Upper lobe of right lung (tissue), 1 donor: Measurements from ENCODE around the gene PPP1R3G. TPM values are rescaled to one million over a fixed set of nuclear protein-coding genes. Genes with fewer than 3 reads are reported as not detected.

Source experiments
- ATAC-seq: fragments of 200-7000 bp; cut with Tn5 transposase; one replicate; pipeline ENCODE4 v1.9.1; 2020; ENCODE audit warnings: mild to moderate bottlenecking, moderate library complexity
- DNase-seq: peaks from one replicate; pipeline ENCODE4 v3.0.0-alpha.2; 2020
- H3K27ac ChIP-seq: fragments of 200-600 bp; one replicate; pipeline ENCODE4 v1.8.0; 2022
- H3K27me3 ChIP-seq: fragments of 200-600 bp; one replicate; pipeline ENCODE4 v1.8.0; 2022; ENCODE audit warnings: mild to moderate bottlenecking
- H3K36me3 ChIP-seq: fragments of 200-600 bp; one replicate; pipeline ENCODE4 v1.8.0; 2022
- H3K4me1 ChIP-seq: fragments of 200-600 bp; one replicate; pipeline ENCODE4 v1.8.0; 2022
- H3K4me3 ChIP-seq: fragments of 200-600 bp; one replicate; pipeline ENCODE4 v1.8.0; 2022; ENCODE audit warnings: mild to moderate bottlenecking
- H3K9me3 ChIP-seq: fragments of 200-600 bp; one replicate; pipeline ENCODE4 v1.8.0; 2022
- intact Hi-C: fragments of 100-400 bp; cut with DNase I; formaldehyde crosslinking; loops from one replicate; pipeline ENCODE4 v1.11.0; 2022
- total RNA-seq: library from RNA; stranded (reverse); fragmentation: NEBNext Ultra II Directional; extraction: Animal tissue kit (Norgen Biotek cat#: 25700); gene quantifications from one replicate; pipeline ENCODE4 v1.2.1, GENCODE V29; 2021
- TF ChIP-seq, protein P1 (sequence below): fragments of 200-600 bp; IDR thresholded peaks from one replicate; pipeline ENCODE4 v1.8.0; 2022; ENCODE audit warnings: antibody characterized with exemption
- donor health status: DM: no; HTN: yes; CAD: no; lungs with severe emphysema.

PPP1R3G gene
- total RNA-seq, 1 donor from 2014 or later, result 0.46 TPM

DNA sequence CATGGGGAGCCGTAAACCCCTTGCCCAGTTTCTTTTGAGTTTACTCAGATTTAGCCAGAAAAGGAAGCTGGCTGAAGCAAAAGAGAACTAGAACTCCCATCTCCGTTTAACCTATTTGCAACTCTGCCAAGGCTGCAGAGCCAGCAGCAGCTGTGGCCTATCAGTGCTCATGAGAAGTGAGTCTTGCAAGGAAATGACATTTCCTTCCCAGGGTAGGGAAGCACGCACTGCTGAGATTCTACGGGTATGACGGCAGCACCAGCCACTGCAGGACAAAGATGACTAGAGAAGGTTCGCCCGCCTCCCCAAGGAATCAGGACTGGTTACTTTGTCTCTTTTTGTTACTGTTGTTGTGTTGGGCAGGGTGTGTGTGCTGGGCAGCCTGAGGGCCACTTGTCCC is 47.6 kb downstream of the PPP1R3G start:
- H3K27me3 ChIP-seq, result no peaks in the 10 kb centered on the region
- peak overlapping the region; percentile 15 for H3K4me3 ChIP-seq
- H3K36me3 ChIP-seq, result no peaks in the 10 kb centered on the region
- intact Hi-C loops, result no loop called here
- H3K4me1 ChIP-seq, result peaks cover 6% of the 10 kb centered on the region
- peak overlapping the region; percentile 48 for H3K27ac ChIP-seq
- peak; percentile 90 for ATAC-seq
- TF ChIP-seq, protein P1, sequence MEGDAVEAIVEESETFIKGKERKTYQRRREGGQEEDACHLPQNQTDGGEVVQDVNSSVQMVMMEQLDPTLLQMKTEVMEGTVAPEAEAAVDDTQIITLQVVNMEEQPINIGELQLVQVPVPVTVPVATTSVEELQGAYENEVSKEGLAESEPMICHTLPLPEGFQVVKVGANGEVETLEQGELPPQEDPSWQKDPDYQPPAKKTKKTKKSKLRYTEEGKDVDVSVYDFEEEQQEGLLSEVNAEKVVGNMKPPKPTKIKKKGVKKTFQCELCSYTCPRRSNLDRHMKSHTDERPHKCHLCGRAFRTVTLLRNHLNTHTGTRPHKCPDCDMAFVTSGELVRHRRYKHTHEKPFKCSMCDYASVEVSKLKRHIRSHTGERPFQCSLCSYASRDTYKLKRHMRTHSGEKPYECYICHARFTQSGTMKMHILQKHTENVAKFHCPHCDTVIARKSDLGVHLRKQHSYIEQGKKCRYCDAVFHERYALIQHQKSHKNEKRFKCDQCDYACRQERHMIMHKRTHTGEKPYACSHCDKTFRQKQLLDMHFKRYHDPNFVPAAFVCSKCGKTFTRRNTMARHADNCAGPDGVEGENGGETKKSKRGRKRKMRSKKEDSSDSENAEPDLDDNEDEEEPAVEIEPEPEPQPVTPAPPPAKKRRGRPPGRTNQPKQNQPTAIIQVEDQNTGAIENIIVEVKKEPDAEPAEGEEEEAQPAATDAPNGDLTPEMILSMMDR, result no peak
- DNase-seq, result no peak
- H3K9me3 ChIP-seq, result no peaks in the 10 kb centered on the region

DNA sequence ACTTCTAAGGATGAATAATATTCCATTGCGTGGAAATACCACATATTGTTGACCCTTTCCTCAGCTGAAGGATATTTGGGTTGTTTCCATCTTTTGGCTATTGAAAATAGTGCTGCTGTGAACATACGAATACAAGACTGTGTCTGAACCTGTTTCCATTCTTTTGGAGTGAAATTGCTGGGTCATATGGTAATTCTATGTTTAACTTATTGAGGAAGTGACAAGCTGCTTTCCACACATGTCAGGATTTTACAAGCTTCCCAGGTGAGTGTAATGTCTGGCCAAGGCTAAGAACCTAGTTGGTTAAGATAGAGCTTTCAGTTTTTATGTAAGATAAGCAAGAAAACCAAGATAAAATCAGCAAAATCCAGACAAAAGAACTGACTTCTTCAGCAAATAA is 48.8 kb downstream of the PPP1R3G start:
- TF ChIP-seq, protein P1, result no peak
- H3K27me3 ChIP-seq, result no peaks in the 10 kb centered on the region
- H3K36me3 ChIP-seq, result no peaks in the 10 kb centered on the region
- H3K4me1 ChIP-seq, result peaks cover 6% of the 10 kb centered on the region
- no peak overlapping the region for H3K4me3 ChIP-seq
- ATAC-seq (no peak), DNase-seq (no peak)
- intact Hi-C loops, result no loop called here
- no peaks in the 10 kb centered on the region for H3K9me3 ChIP-seq
- no peak overlapping the region for H3K27ac ChIP-seq

DNA sequence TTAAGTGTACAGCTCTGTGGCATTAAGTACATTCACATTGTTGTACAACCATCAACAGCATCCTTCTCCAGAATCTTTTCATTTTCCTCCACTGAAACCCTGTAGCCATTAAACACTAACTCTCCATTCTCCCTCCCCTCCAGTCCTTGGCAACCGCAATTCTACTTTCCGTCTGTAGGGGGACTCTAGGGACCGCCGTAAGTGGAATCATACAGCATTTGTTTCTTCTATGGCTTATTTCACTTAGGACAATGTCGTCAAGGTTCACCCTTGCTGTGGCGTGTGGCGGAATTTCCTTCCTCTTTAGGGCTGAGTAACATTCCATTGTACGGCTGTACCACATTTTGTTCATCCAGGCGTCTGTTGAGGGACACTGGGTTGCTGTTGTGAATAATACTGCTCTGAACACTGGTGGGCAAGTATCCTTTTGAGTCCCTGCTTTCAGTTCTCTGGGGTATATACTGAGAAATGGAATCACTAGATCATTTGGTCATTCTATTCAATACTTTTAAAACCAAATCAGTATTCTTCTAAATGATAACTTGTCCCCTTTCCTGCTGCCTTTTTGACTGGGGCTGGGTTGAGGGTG is 50.7 kb downstream of the PPP1R3G start:
- no peak overlapping the region for H3K4me3 ChIP-seq
- H3K36me3 ChIP-seq, result no peaks in the 10 kb centered on the region
- DNase-seq (no peak), ATAC-seq (peak; percentile 73)
- intact Hi-C loops, result no loop called here
- H3K4me1 ChIP-seq, result peaks cover 6% of the 10 kb centered on the region
- TF ChIP-seq, protein P1, result peak; percentile 80
- H3K9me3 ChIP-seq, result no peaks in the 10 kb centered on the region
- H3K27ac ChIP-seq, result no peak overlapping the region
- no peaks in the 10 kb centered on the region for H3K27me3 ChIP-seq

DNA sequence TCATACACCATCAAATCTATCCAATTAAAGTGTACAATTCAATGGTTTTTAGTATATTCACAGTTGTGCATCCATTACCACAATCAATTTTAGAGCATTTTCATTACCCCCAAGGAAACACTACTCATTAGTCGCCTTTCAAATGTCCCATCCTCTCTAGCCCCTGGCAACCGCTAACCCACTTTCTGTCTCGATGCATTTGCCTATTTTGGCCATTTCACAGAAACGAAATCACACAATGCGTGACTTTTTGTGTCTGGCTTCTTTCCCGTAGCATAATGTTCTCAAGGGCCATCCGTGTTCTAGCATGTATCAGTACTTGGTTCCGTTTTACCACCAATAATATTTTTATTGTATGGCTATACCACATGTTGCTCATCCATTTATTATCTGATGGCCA is 51.7 kb downstream of the PPP1R3G start:
- intact Hi-C loops, result no loop called here
- DNase-seq (no peak), ATAC-seq (no peak)
- TF ChIP-seq, protein P1, result no peak
- no peak overlapping the region for H3K27ac ChIP-seq
- H3K4me3 ChIP-seq, result no peak overlapping the region
- H3K9me3 ChIP-seq, result no peaks in the 10 kb centered on the region
- peaks cover 6% of the 10 kb centered on the region for H3K4me1 ChIP-seq
- H3K27me3 ChIP-seq, result no peaks in the 10 kb centered on the region
- no peaks in the 10 kb centered on the region for H3K36me3 ChIP-seq

Other genes starting within 250 kb of the PPP1R3G start
- gene RPP40, start 81.3 kb upstream of the PPP1R3G start, total RNA-seq, result 5.2 TPM
- gene LYRM4, start 175.6 kb downstream of the PPP1R3G start, total RNA-seq, result 20.4 TPM
- gene FARS2, start 176.2 kb downstream of the PPP1R3G start, total RNA-seq, result 18.3 TPM